NCI-H446 treated with DMSO at 0.1 percent for 48 hours (cell line): ENCODE data around the gene RAET1L.
"Not testable (repeated sequence)": the region's sequence is repeated elsewhere in the genome, so short reads cannot be mapped to it uniquely, and the experiment has no call there.

Source experiments
- DNase-seq: peaks from one replicate; lab custom pipeline; 2025; lab: John Stamatoyannopoulos, UW

The RAET1L gene, protein sequence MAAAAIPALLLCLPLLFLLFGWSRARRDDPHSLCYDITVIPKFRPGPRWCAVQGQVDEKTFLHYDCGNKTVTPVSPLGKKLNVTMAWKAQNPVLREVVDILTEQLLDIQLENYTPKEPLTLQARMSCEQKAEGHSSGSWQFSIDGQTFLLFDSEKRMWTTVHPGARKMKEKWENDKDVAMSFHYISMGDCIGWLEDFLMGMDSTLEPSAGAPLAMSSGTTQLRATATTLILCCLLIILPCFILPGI

DNA sequence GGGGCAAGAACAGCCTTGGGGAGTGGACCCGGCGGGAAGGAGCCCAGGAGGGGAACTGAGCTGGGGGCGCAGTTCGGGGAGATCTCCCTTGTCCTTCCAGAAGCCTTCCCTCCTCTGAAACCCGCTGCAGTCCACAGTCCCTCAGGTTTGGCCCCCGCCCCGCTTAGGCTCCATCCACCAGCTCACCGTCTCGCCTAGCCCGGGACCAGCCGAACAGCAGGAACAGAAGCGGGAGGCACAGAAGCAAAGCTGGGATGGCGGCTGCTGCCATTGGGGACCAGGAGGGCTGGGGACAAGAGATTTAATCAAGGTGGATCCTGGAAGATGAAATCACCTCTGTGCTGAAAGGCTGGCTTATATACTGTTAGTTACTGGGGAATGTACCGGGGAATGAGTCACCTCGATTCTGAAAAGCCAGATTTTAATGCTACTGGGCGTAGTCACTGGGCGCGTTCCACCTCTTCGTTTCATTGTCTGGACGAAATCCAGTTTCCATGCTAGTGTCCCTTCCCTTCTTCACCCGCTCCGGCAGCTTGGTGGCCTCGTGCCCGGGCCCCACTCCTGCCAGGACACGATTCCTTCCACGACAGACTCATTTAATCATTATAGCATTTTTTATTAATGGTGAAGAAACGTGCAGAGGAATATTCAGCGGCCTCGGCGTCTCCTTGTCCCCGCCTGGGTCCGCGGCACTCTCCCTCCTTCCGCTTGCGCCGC, at the start of gene RAET1L:
TSS of gene RAET1L (minus strand) at position 332 of the 717 bp plus-strand sequence. CDS start at position 271, 61 bp downstream.
- no peak for DNase-seq

- no peak for DNase-seq
Measured at GRCh38 chr6:150075034-150075421, 49.7 kb upstream of the RAET1L start.

DNA sequence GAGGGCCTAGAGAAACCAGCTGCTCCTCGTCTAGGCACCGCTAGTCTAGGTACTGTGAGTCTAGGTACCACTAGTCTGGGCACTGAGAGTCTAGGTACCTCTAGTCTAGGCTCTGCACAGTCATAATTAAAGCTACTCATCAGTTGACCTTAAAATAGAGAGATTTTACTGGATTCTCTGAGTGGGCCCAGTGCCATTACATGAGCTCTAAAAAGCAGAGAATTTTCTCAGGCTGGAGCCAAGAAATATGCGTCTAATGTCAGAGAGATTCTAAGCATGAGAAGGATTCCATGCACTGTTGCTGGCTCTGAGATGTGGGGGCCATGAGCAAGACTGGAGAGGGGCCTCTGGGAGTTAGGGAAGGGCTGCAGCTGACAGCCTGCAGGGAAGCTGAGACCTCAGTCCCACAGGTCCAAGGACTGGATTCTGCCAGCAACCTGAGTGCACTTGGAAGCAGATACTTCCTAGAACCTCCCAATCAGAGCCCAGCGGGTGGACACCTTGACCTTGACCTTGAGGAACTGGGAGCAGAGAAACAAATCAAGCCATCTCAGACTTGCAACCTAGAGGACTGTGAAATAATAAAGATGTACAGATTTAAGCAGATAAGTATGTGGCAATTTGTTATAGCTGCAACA, 49.2 kb upstream of the RAET1L start:
- not testable (repeated sequence) for DNase-seq

DNA sequence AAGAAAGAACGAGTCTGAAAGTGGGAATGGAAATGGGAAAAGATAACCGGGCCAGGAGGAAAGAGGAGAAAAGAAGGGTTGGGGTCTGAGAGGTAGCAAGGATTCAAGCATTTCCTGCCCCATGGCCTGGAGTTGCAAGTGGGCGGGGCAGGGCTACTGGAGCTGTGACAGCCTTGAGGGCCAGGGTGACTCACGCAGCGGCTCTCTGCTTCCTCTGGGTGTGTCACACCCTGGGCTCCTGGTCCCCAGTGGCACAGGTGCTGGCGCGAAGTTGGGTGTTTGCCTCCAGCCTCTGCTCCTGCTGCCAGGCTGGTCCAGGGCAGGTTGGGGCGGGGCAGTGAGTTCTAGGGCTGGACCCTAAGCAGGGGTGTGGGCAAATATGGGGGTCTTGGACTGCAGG, 46.9 kb upstream of the RAET1L start:
- DNase-seq: no peak

DNA sequence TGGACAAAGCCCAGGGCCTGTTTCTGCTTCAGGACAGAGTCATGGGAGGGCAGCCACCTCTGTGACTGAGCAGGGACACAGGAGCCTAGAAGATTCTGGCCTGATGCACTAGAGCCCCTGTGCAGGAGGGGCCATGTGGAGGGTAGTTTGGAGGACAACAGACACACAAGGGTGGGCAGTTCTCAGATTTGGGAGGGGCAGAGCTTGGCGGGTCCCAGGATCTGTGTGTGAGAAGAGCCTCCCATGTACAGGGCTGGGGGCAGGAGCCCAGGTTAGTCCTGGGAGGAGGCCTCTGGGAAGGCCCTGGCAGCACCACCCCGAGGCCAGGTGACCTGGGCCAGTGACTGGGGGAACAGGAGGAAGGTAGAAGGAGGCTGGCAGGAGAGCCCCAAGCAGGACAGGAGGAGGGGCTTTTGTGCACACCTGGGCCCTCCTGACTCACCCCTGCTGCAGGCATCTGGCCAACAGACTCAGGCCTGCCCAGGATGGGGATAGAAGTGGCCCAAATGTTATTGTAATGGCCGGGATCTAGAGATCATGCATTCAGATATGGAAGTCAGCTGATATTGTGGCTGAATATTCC, 45.0 kb upstream of the RAET1L start:
- no peak for DNase-seq

DNA sequence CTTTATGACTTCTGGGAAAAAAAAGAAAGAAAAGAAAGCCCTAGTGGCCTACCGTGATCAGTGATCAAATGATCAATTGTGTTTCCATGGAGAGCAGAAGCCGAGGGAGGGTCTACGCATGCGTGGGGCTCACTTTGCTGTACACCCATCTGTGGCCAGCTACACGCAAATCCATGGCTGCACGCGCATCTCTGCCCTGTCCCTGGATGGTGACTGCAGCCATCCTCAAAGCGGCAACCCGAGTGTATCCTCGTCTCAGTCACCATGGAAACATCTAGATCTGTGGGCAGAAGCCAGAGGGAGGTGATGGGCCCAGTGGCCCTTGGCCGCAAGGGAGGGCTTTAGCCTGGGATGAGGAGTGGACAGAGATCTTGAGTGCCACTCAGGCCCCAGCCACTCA, 44.4 kb upstream of the RAET1L start:
- no peak for DNase-seq

DNA sequence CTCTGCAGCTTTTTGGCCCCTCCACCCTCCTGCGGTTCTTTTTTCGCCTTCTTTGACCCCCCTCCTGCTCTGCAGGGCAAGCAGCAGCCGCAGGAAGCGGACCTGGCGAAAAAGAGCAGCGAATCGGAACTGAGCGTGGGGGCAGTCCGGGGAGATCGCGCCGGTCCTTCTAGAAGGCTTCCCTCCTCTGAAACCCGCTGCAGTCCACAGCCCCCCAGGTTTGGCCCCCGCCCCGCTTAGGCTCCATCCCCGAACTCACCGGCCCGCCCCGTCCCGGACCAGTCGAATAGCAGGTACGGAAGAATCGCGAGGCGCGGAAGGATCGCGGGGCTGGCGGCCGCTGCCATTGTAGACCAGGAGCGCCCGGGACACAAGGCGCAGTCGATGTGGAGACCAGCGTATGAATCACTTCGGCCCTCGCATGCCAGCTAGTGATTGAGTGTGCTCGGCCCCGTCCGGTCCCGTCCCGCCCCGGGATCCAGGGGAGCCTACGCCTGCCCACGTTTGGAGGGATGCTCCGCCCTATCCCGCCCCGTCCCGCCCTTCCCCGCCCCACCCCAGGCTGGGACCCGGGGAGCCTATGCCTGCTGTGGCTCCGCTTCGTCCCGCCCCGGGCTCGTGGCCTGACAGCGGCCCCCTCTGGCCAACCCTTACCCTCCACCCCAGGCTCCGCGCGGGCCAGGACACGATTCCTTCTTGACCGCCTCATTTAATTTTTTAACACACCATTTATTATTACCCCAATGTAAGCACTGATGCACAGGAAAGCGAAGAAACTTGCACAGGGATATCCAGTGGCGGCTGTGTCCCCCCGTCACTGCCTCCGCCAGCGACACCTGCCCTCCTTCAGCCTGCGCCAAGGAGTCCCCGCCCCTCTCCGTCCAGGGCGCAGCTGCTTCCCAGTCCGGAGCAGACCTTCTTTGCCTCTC, 43.7 kb upstream of the RAET1L start, which contains the start of gene ULBP3:
TSS of gene ULBP3 (minus strand) at position 402 of the 929 bp plus-strand sequence. CDS start at position 347, 55 bp downstream.
- DNase-seq: no peak

DNA sequence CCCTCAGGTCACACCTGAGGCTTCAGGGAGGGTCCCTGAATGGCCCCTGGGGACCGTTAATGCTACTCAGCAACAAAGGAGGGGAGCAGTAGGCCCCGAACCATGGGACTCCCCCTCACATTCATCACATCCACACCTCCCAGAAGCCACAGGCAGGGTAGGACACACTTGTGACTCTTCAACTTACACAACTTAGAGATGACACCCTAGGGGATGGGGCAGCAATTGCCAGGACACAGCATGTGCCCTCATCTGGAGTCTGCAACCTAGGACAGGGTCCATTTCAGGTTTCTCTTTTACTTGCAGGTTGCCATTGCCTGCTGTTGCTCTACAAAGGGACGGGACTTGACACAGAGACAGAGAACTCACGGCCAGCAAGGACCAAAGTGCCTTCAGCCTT, 42.8 kb upstream of the RAET1L start:
- DNase-seq: no peak

- DNase-seq: no peak
Measured at GRCh38 chr6:150065083-150065482, 39.8 kb upstream of the RAET1L start.

GRCh38 chr6:150063640-150064039, 38.3 kb upstream of the RAET1L start:
- no peak for DNase-seq

- not testable (repeated sequence) for DNase-seq
Measured at GRCh38 chr6:150059973-150060372, 34.6 kb upstream of the RAET1L start.

DNA sequence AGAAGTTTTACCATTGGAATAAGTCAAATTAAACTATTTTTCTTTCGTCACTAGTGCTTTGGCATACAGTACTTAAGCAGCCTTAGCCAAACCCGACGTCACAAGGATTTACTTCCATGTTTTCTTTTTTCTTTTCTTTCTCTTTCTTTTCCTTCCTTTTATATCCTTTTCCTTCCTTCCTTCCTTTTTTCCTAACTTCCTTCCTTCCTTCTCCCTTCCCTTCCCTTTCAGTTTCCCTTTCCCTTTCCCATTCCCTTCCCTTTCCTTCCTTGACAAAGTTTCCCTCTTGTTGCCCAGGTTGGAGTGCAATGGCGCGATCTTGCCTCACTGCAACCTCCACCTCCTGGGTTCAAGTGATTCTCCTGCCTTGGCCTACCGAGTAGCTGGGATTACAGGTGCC, 33.7 kb upstream of the RAET1L start:
- DNase-seq: no peak

GRCh38 chr6:150058231-150058792, 33.0 kb upstream of the RAET1L start:
- no peak for DNase-seq

DNA sequence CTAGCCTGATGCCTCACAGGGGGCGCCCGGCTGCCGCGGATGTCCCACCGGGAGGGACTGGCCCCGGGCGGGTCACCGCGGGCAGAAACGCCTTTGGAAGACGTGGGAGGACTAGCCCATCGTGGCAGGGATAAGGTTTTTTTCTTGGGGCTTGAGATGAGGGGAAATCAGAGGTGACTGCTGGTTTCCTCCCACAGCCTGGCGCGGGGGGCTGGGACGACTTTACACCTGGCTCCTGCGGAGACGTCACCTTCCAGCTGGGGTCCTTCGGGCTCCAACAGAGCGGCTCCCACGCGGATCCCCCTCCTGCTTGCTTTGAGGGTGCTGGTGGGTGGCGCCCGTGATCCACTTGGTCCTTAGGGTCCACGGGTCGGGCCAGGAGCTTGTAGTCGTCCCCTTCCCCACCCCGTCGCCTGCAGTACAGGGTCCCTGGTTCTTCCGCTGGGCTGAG, 32.2 kb upstream of the RAET1L start:
- no peak for DNase-seq

DNA sequence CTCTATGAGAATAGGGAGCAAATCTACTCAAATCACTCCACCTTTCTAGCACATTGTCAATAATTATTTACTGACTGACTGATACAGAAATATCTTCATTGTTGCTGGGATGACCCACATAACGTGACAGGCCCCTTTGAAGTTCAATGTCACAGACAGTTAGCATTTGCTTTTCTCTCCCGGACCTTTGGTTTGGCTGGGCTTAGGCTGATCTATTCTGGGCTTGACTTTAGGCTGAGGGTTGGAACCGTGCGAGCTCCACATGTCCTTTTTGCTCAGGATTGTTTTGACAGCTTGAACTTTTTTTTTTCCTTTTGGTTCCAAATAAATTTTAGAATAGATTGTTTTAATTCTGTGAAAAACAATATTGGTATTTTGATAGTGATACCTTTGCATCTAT, 31.6 kb upstream of the RAET1L start:
- no peak for DNase-seq

- DNase-seq: no peak
Measured at GRCh38 chr6:150056156-150056555, 30.8 kb upstream of the RAET1L start.

GRCh38 chr6:150055131-150055530, 29.8 kb upstream of the RAET1L start:
- no peak for DNase-seq

- no peak for DNase-seq
Measured at GRCh38 chr6:150053450-150053849, 28.1 kb upstream of the RAET1L start.

- no peak for DNase-seq
Measured at GRCh38 chr6:150050846-150051245, 25.5 kb upstream of the RAET1L start.

- DNase-seq: no peak
Measured at GRCh38 chr6:150048099-150048498, 22.8 kb upstream of the RAET1L start.

DNA sequence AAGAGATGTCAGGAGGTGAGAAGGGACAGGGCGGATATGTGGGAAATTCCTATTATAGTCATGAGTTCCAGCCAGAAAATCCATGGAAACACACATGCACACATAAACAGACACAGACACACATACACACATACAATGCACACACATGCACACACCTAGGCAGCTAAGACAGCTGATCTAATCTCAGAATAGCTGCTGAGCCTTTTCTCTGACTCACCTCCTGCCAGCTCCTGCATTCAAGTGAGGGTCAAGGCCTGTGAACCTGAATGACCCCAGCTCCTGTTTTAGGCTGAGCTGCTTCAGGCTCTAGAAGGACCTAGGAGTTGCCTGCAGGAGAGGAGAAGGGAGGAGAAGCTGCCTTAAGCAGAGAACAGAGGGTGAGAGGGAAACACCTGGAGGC, 21.6 kb upstream of the RAET1L start:
- DNase-seq: no peak
